22Rv1 (cell line): ENCODE measurements around the gene ZNF841.

Experiments
- CTCF ChIP-seq: fragments of 450-650 bp; IDR thresholded peaks from 2 replicates; pipeline ENCODE4 v1.5.1; 2017; ENCODE audit warnings: mild to moderate bottlenecking
- ZFX ChIP-seq: fragments of 450-650 bp; IDR thresholded peaks from 2 replicates; pipeline ENCODE4 v1.6.1; 2017; ENCODE audit warnings: antibody characterized with exemption, borderline replicate concordance

- no peak for TF ChIP-seq CTCF
- no peak for TF ChIP-seq ZFX
These were observed 46.5 kb upstream of the ZNF841 start for GRCh38 chr19:52142001-52142595.
